Adipocyte (in vitro differentiated cells): ENCODE results near the gene ARHGAP44.

Experiments
- DNase-seq: peaks from one replicate; pipeline ENCODE4 v3.0.0-alpha.2; 2015; ENCODE audit warnings: low read depth
- H3K27me3 ChIP-seq: replicated peaks from 2 replicates; pipeline ENCODE4 v1.7.0; 2013; ENCODE audit warnings: mild to moderate bottlenecking, low read length, moderate library complexity; ENCODE audit not compliant: control insufficient read depth, insufficient read depth
- H3K36me3 ChIP-seq: 2 replicates; pipeline ENCODE4 v1.7.0; 2013; ENCODE audit warnings: low read length, mild to moderate bottlenecking, moderate library complexity; ENCODE audit not compliant: control insufficient read depth, insufficient read depth, severe bottlenecking
- H3K4me1 ChIP-seq: 2 replicates; pipeline ENCODE4 v1.7.0; 2013; ENCODE audit warnings: mild to moderate bottlenecking, low read length, moderate library complexity; ENCODE audit not compliant: control insufficient read depth, insufficient read depth
- H3K4me3 ChIP-seq: 2 replicates; pipeline ENCODE4 v1.7.0; 2013; ENCODE audit warnings: mild to moderate bottlenecking, low read length, moderate library complexity
- H3K9ac ChIP-seq: 2 replicates; pipeline ENCODE4 v1.7.0; 2013; ENCODE audit warnings: mild to moderate bottlenecking, low read length, moderate library complexity
- H3K9me3 ChIP-seq: 2 replicates; pipeline ENCODE4 v1.7.0; 2013; ENCODE audit warnings: mild to moderate bottlenecking, low read length, moderate library complexity; ENCODE audit not compliant: control insufficient read depth

The ARHGAP44 gene

GRCh38 chr17:12789481-12790248, at the start of gene ARHGAP44:
TSS of gene ARHGAP44 (plus strand) at chr17:12789498. CDS start at chr17:12789839, 341 bp downstream.
- H3K9me3 ChIP-seq: no peaks in the 10 kb centered on the region
- H3K4me1 ChIP-seq: peaks cover 6% of the 10 kb centered on the region
- no peaks in the 10 kb centered on the region for H3K36me3 ChIP-seq
- DNase-seq: peak; percentile 85
- peak within 1 kb of the TSS; percentile 73 for H3K9ac ChIP-seq
- peak within 1 kb of the TSS; percentile 88 for H3K4me3 ChIP-seq
- peaks cover 21% of the 10 kb centered on the region for H3K27me3 ChIP-seq

DNA sequence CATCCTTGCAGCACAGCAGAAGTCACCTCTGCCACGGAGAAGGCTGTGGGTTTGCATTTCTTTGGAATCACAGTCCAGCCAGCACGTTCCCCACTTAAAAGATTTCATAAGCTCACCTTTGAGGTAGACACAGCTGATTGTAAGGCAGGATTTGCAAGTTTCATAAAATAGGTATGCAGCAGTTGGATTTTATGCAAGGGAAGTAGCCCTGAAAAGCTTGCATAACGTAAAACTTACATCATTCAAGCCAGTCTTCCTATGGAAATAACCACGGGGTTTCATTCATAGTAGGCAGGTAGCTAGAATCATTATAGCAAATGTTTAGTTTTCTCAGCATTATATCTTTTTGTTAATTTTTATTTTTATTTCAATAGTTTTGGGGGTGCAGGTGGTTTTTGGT, 49.8 kb upstream of the ARHGAP44 start:
- Histone ChIP-seq H3K4me3 (no peak overlapping the region), H3K36me3 (no peaks in the 10 kb centered on the region)

GRCh38 chr17:12743046-12743445, 46.3 kb upstream of the ARHGAP44 start:
- DNase-seq: no peak
- H3K4me1 ChIP-seq: peaks cover 8% of the 10 kb centered on the region
- no peaks in the 10 kb centered on the region for H3K36me3 ChIP-seq
- H3K27me3 ChIP-seq: no peaks in the 10 kb centered on the region
- no peaks in the 10 kb centered on the region for H3K9me3 ChIP-seq
- no peak overlapping the region for H3K4me3 ChIP-seq
- H3K9ac ChIP-seq: no peak overlapping the region

More for the DNA sequence above, 49.8 kb upstream of the ARHGAP44 start:
- H3K4me1 ChIP-seq: peaks cover 15% of the 10 kb centered on the region
- no peak overlapping the region for H3K9ac ChIP-seq
- no peak for DNase-seq
- H3K9me3 ChIP-seq: no peaks in the 10 kb centered on the region
- H3K27me3 ChIP-seq: no peaks in the 10 kb centered on the region

DNA sequence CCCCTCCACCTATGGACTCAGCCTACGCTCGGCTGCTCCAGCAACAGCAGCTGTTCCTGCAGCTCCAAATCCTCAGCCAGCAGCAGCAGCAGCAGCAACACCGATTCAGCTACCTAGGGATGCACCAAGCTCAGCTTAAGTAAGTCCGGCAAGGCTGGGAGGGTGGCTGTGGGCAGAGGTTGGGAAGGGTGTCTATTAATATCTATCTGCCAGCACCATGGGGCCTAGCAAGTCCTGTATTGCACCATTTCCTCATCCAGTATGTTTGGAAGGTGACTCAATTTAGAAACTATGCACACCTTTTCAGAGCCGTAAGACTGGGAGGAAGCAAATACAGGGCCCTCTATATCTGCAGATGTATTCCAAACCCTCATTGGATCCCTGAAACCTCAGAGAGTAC, 45.0 kb upstream of the ARHGAP44 start:
- H3K4me3 ChIP-seq: no peak overlapping the region
- H3K9ac ChIP-seq: no peak overlapping the region
- no peaks in the 10 kb centered on the region for H3K27me3 ChIP-seq
- DNase-seq: peak; percentile 29
- no peaks in the 10 kb centered on the region for H3K9me3 ChIP-seq
- H3K4me1 ChIP-seq: peaks cover 7% of the 10 kb centered on the region
- H3K36me3 ChIP-seq: no peaks in the 10 kb centered on the region

- no peak for DNase-seq
- Histone ChIP-seq H3K4me1 (peaks cover 7% of the 10 kb centered on the region), H3K27me3 (no peaks in the 10 kb centered on the region), H3K36me3 (no peaks in the 10 kb centered on the region), H3K9ac (no peak overlapping the region), H3K9me3 (no peaks in the 10 kb centered on the region), H3K4me3 (no peak overlapping the region)
Measured at GRCh38 chr17:12744786-12745185, 44.5 kb upstream of the ARHGAP44 start.

DNA sequence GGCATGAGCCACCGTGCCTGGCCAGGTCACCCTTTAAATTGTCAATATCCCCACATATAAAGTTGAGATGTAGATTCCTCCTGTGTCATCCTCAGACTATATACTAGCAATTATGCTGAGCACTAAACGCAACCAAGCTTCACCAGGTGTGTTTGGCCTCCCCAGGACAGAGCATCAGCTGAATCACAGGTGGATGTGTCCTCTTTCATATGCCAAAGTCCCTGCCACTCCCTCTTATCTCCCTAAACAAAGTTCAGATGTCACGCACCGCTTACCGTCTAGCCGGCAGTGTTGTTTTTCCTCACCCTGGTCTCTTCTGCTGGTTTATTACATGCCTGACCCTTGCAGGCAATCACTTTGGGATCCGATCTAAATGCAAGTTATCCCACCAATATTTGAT, 43.8 kb upstream of the ARHGAP44 start:
- no peaks in the 10 kb centered on the region for H3K9me3 ChIP-seq
- no peak for DNase-seq
- peaks cover 7% of the 10 kb centered on the region for H3K4me1 ChIP-seq
- no peak overlapping the region for H3K9ac ChIP-seq
- no peak overlapping the region for H3K4me3 ChIP-seq
- no peaks in the 10 kb centered on the region for H3K36me3 ChIP-seq
- no peaks in the 10 kb centered on the region for H3K27me3 ChIP-seq

- H3K4me1 ChIP-seq: no peaks in the 10 kb centered on the region
- H3K9ac ChIP-seq: no peak overlapping the region
- H3K27me3 ChIP-seq: no peaks in the 10 kb centered on the region
- no peak overlapping the region for H3K4me3 ChIP-seq
- no peaks in the 10 kb centered on the region for H3K9me3 ChIP-seq
- DNase-seq: no peak
- H3K36me3 ChIP-seq: no peaks in the 10 kb centered on the region
Measured at GRCh38 chr17:12756786-12757185, 32.5 kb upstream of the ARHGAP44 start.

GRCh38 chr17:12759090-12759489, 30.2 kb upstream of the ARHGAP44 start:
- Histone ChIP-seq H3K4me1 (no peaks in the 10 kb centered on the region), H3K9me3 (no peaks in the 10 kb centered on the region), H3K36me3 (no peaks in the 10 kb centered on the region), H3K27me3 (peaks cover under 1% of the 10 kb centered on the region), H3K9ac (no peak overlapping the region), H3K4me3 (no peak overlapping the region)
- no peak for DNase-seq

GRCh38 chr17:12765548-12765947, 23.8 kb upstream of the ARHGAP44 start:
- peak; percentile 79 for DNase-seq
- H3K36me3 ChIP-seq: no peaks in the 10 kb centered on the region
- peaks cover 3% of the 10 kb centered on the region for H3K27me3 ChIP-seq
- no peak overlapping the region for H3K4me3 ChIP-seq
- H3K4me1 ChIP-seq: peaks cover 9% of the 10 kb centered on the region
- no peak overlapping the region for H3K9ac ChIP-seq
- no peaks in the 10 kb centered on the region for H3K9me3 ChIP-seq

DNA sequence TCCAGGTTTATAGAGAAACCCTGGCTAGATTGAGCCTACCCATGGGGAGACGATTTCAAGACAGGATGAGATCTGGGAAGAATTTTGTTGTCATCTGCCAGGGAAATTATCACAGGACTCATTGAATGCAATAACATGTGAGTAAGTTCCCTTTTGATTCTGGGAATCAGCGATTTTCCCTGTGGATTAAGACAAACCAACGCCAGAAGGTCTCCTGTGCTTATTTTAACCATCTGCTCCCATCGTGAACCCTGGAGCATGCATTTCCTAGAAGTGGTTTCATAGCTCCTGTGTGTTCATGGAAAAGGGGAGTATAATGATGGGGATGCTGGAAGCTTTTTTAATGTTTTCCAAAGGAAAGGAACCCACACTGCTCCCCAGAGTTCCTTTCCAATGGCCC, 21.0 kb upstream of the ARHGAP44 start:
- peaks cover 9% of the 10 kb centered on the region for H3K4me1 ChIP-seq
- H3K9me3 ChIP-seq: no peaks in the 10 kb centered on the region
- H3K27me3 ChIP-seq: peaks cover 7% of the 10 kb centered on the region
- DNase-seq: no peak
- H3K4me3 ChIP-seq: no peak overlapping the region
- no peaks in the 10 kb centered on the region for H3K36me3 ChIP-seq
- H3K9ac ChIP-seq: no peak overlapping the region

- H3K4me1 ChIP-seq: peaks cover 9% of the 10 kb centered on the region
- no peak for DNase-seq
- no peak overlapping the region for H3K9ac ChIP-seq
- no peak overlapping the region for H3K4me3 ChIP-seq
- peaks cover 5% of the 10 kb centered on the region for H3K27me3 ChIP-seq
- H3K9me3 ChIP-seq: no peaks in the 10 kb centered on the region
- H3K36me3 ChIP-seq: no peaks in the 10 kb centered on the region
Measured at GRCh38 chr17:12769981-12770380, 19.3 kb upstream of the ARHGAP44 start.

DNA sequence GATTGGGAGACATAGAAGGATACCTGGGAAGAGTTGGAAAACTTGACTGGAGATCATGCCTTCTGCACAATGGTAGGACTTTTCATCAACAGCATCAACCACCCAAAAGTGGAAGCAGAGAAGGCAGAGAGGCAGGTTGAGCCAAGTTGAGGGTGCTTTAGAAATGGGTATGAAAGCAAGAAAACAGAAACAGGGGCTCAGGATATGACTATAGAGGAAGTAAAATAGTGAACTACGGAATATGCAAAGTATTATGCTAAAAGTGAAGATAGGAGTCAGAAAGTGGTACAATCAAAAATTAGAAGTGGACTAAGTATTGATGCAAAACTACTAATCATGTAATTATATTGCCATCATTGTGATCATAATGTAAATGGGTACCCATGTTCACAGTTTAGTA, 16.1 kb upstream of the ARHGAP44 start:
- Histone ChIP-seq H3K9me3 (no peaks in the 10 kb centered on the region), H3K4me3 (no peak overlapping the region), H3K4me1 (peaks cover 4% of the 10 kb centered on the region), H3K27me3 (peaks cover 12% of the 10 kb centered on the region), H3K36me3 (no peaks in the 10 kb centered on the region), H3K9ac (no peak overlapping the region)
- no peak for DNase-seq
